HFFc6 (cell line): ENCODE results near the gene CALR. TPM values are rescaled to one million over a fixed set of nuclear protein-coding genes. Genes with fewer than 3 reads are reported as not detected.
"Not testable (repeated sequence)": the region's sequence is repeated elsewhere in the genome, so short reads cannot be mapped to it uniquely, and the experiment has no call there.

Source experiments
- DNase-seq: peaks from one replicate; pipeline ENCODE4 v3.0.0-alpha.2; 2018
- H3K27ac Mint-ChIP-seq: 2 replicates; pipeline ENCODE4 v1.8.0; 2020; ENCODE audit warnings: mild to moderate bottlenecking, mixed read lengths
- H3K27me3 Mint-ChIP-seq: 2 replicates; pipeline ENCODE4 v1.8.0; 2021; ENCODE audit warnings: mild to moderate bottlenecking, moderate library complexity, mixed read lengths; ENCODE audit not compliant: insufficient read depth
- H3K36me3 Mint-ChIP-seq: 2 replicates; pipeline ENCODE4 v1.8.0; 2021; ENCODE audit warnings: low read depth, mixed read lengths
- H3K4me1 Mint-ChIP-seq: 2 replicates; pipeline ENCODE4 v1.8.0; 2020; ENCODE audit warnings: low read depth, mixed read lengths
- H3K4me3 Mint-ChIP-seq: 2 replicates; pipeline ENCODE4 v1.8.0; 2020; ENCODE audit warnings: mild to moderate bottlenecking, moderate library complexity, mixed read lengths
- H3K9me3 Mint-ChIP-seq: 2 replicates; pipeline ENCODE4 v1.8.0; 2020; ENCODE audit warnings: mild to moderate bottlenecking, mixed read lengths
- total RNA-seq, 6 experiments: library from RNA; stranded (reverse); fragmentation: NEBNext Ultra II Directional; extraction: Animal tissue kit (Norgen Biotek cat#: 25700); gene quantifications; 2 replicates in 1 of 6; 3 replicates in 5 of 6; pipeline ENCODE4 v1.2.3, GENCODE V29; 2021
- TF ChIP-seq, protein P1 (sequence below): fragments of 200-600 bp; sonication (generic); IDR thresholded peaks from 2 replicates; pipeline ENCODE4 v1.5.0; 2021; ENCODE audit warnings: antibody characterized with exemption, mild to moderate bottlenecking

The CALR gene
- total RNA-seq, 6 experiments from 2014 or later, result 1,716 to 2,461 (median 2,371) TPM

DNA sequence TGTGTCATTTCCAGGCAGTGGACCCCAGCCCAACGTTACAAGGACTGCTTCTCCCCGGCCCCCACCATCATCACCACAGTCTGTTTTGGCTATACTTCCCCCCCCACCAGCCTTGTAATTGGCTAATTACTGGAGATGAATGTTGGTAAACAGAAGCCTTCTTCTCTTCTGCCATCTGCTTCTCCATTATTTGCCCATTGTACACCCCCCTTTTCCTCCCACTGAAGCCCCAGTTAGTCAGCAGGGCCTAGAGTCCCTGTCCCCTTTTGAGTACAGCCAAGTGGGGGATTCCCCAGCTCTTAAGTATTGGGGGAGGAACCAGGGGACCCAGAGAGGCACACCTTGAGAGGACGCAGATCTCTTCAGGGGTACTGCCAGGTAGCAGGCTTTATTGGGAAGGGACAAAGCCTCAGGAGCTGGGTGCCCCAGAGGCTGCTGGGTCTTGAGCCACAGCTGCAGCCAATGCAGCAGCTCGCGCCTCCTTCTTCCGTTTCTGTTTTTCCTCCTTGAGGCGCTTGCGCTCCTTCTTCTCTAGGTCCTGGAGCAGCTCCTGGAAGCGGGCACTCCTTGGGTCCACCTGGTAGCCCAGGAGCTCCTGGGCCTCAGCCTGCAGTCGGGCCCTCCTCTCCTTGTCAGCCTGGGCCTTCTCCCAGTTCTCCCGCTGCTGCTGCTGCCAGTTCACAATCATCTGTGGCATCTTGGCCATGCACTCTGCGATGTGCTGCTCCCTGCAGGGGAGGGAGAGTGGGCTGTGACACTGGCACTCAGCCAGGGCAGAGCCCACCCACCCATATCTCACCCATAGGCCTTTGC, 15.6 kb downstream of the CALR start:
- Mint-ChIP-seq H3K4me1 (peaks cover 50% of the 10 kb centered on the region), H3K27ac (peak overlapping the region; percentile 93), H3K9me3 (no peaks in the 10 kb centered on the region), H3K36me3 (peaks cover 45% of the 10 kb centered on the region), H3K27me3 (no peaks in the 10 kb centered on the region), H3K4me3 (peak overlapping the region; percentile 83)
- TF ChIP-seq, protein P1, sequence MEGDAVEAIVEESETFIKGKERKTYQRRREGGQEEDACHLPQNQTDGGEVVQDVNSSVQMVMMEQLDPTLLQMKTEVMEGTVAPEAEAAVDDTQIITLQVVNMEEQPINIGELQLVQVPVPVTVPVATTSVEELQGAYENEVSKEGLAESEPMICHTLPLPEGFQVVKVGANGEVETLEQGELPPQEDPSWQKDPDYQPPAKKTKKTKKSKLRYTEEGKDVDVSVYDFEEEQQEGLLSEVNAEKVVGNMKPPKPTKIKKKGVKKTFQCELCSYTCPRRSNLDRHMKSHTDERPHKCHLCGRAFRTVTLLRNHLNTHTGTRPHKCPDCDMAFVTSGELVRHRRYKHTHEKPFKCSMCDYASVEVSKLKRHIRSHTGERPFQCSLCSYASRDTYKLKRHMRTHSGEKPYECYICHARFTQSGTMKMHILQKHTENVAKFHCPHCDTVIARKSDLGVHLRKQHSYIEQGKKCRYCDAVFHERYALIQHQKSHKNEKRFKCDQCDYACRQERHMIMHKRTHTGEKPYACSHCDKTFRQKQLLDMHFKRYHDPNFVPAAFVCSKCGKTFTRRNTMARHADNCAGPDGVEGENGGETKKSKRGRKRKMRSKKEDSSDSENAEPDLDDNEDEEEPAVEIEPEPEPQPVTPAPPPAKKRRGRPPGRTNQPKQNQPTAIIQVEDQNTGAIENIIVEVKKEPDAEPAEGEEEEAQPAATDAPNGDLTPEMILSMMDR, result no peak
- no peak for DNase-seq

DNA sequence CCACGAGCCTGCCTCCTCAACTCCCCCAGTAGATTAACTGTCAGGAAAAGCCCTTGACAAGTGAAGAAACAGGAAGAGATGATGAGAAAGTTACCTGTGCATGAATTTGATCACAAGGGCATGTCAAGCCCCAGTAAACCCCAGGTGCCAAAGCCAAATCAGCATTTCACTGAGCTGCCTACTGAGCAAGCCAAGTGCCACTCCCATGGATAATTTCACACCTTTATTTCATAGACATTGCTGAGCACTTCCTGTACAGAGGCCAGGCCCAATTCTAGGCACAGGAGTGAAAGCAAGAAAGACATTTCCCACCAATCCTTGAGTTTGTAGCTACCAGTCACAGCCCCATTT, 16.2 kb downstream of the CALR start:
- Mint-ChIP-seq H3K27me3 (no peaks in the 10 kb centered on the region), H3K36me3 (peaks cover 43% of the 10 kb centered on the region), H3K27ac (peak overlapping the region; percentile 93)

DNA sequence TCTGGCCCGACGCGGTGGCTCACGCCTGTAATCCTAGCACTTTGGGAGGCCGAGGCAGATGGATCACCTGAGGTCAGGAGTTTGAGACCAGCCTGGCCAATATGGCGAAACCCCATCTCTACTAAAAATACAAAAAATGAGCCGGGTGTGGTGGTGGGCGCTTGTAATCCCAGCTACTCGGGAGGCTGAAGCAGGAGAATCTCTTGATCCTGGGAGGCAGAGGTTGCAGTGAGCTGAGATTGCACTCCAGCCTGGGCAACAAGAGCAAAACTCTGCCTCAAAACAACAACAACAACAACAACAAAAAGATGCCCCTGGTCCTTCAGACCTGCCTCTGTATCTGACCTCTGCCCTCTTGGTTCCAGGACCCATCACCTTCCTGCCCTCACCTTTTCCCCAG, 17.2 kb downstream of the CALR start:
- Mint-ChIP-seq H3K4me1 (peaks cover 50% of the 10 kb centered on the region), H3K4me3 (peak overlapping the region; percentile 83), H3K36me3 (peaks cover 33% of the 10 kb centered on the region), H3K27ac (peak overlapping the region; percentile 93)
- not testable (repeated sequence) for DNase-seq, H3K27me3 Mint-ChIP-seq, H3K9me3 Mint-ChIP-seq

More for the DNA sequence above, 16.2 kb downstream of the CALR start:
- Mint-ChIP-seq H3K4me3 (peak overlapping the region; percentile 83), H3K4me1 (peaks cover 50% of the 10 kb centered on the region), H3K9me3 (no peaks in the 10 kb centered on the region)
- TF ChIP-seq, protein P1, result no peak
- DNase-seq, result no peak

DNA sequence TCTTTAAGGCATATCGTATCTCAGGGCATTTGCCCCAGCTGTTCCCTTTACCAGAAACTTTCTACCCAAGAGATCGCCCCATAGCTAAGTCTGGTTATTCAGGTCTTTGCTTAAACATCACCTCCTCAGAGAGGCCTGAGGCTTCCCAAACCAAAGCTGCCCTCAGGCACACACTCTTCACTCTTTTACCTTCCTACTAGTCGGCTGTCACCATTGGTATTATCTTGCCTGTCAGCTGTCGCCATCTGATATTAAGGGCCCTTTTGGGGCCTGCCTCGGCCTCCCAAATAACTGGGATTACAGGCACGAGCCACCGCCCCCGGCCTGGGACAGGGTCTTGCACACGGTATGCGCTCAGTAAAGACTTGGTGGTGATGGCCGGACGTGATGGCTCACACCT, 17.6 kb downstream of the CALR start:
- H3K27me3 Mint-ChIP-seq, result no peaks in the 10 kb centered on the region
- DNase-seq, result no peak
- no peaks in the 10 kb centered on the region for H3K9me3 Mint-ChIP-seq
- peak overlapping the region; percentile 93 for H3K27ac Mint-ChIP-seq
- TF ChIP-seq, protein P1, result no peak
- H3K36me3 Mint-ChIP-seq, result peaks cover 28% of the 10 kb centered on the region
- H3K4me3 Mint-ChIP-seq, result peak overlapping the region; percentile 83
- H3K4me1 Mint-ChIP-seq, result peaks cover 50% of the 10 kb centered on the region

DNA sequence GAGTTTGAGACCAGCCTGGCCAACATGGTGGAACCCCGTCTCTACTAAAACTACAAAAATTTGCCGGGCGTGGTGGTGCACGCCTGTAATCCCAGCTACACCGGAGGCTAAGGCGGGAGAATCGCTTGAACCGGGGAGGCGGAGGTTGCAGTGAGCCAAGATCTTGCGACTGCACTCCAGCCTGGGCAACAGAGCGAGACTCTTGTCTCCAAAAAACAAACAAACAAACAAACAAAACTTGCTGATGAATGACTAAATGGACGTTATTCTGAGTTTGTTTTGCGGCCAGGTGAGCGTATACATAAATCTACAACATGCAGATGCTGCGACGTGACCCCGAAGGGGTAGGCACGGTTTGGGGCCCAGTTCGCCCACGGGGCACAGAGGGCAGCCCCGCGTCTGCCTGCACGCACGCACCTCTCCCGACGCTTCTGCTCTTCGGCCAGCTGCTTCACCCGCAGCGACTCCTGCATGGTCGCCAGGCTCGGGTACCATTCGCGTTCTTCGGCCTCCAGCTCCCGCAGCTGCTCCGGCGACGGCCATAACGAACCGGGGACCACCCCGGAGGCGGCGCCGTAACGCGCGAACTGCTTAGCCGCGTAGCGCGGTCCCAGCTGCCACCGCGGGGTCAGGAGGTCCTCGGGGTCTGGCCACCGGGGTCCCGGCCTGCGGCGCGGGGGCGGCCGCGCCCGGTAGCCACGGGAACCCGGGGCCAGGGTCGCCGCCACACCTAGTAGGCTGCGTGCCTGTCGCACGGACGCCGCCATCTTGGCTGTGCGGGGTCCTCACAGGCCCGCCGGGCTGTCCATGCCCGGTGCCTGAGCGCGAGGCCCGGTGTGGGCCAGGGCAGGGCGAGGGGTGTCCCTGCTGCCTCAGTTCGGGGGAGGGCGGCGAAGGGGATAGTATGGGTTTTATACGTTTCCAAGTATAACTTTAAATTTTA, 18.3 kb downstream of the CALR start, which contains the start of gene GADD45GIP1:
GADD45GIP1 (minus strand) TSS at position 778 of the 943 bp plus-strand sequence; CDS start at position 767, 11 bp downstream.
- H3K4me3 Mint-ChIP-seq, result peak within 1 kb of the TSS; percentile 83
- peak; percentile 53 for DNase-seq
- peaks cover 21% of the 10 kb centered on the region for H3K36me3 Mint-ChIP-seq
- H3K27ac Mint-ChIP-seq, result peak within 1 kb of the TSS; percentile 93
- no peaks in the 10 kb centered on the region for H3K27me3 Mint-ChIP-seq
- H3K4me1 Mint-ChIP-seq, result peaks cover 44% of the 10 kb centered on the region
- H3K9me3 Mint-ChIP-seq, result no peaks in the 10 kb centered on the region
- TF ChIP-seq, protein P1, result no peak

DNA sequence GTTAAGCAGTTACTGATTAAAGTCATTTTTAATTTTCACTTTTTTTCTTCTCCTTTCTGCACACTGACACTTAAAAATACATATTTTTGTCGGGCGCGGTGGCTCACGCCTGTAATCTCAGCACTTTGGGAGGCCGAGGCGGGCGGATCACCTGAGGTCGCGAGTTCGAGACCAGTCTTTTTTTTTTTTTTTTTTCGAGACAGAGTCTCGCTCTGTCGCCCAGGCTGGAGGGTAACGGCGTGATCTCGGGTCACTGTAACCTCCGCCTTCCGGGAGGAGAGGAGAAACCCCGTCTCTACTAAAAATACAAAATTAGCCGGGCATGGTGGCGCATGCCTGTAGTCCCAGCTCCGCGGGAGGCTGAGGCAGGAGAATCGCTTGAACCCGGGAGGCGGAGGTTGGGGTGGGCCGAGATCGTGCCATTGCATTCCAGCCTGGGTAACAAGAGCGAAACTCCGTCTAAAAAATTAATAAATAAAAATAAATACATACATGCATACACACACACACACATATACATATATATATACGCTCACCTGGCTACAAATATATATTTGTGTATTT, 19.1 kb downstream of the CALR start:
- H3K4me3 Mint-ChIP-seq, result peak overlapping the region; percentile 83
- not testable (repeated sequence) for DNase-seq, H3K27me3 Mint-ChIP-seq, H3K9me3 Mint-ChIP-seq
- peaks cover 39% of the 10 kb centered on the region for H3K4me1 Mint-ChIP-seq
- peak overlapping the region; percentile 81 for H3K27ac Mint-ChIP-seq
- peaks cover 19% of the 10 kb centered on the region for H3K36me3 Mint-ChIP-seq
